Lower lobe of right lung (tissue), 2 donors: Measurements from ENCODE around the gene MEN1. TPM values are rescaled to one million over a fixed set of nuclear protein-coding genes. Genes with fewer than 3 reads are reported as not detected.

Source experiments
- ATAC-seq, 2 donors: fragments of 200-7000 bp; cut with Tn5 transposase; one replicate each; pipeline ENCODE4 v1.9.1; 2020 to 2022; ENCODE audit warnings: mild to moderate bottlenecking in 2 of 2, moderate library complexity in 2 of 2
- DNase-seq: peaks from one replicate; pipeline ENCODE4 v3.0.0-alpha.2; 2020
- H3K27ac ChIP-seq: fragments of 200-600 bp; one replicate; pipeline ENCODE4 v1.8.0; 2022
- H3K27me3 ChIP-seq: fragments of 200-600 bp; one replicate; pipeline ENCODE4 v1.8.0; 2022; ENCODE audit warnings: low read depth
- H3K36me3 ChIP-seq: fragments of 200-600 bp; one replicate; pipeline ENCODE4 v1.8.0; 2022; ENCODE audit warnings: mild to moderate bottlenecking
- H3K4me1 ChIP-seq: fragments of 200-600 bp; one replicate; pipeline ENCODE4 v1.8.0; 2022
- H3K4me3 ChIP-seq: fragments of 200-600 bp; one replicate; pipeline ENCODE4 v1.8.0; 2022; ENCODE audit warnings: mild to moderate bottlenecking
- H3K9me3 ChIP-seq: fragments of 200-600 bp; one replicate; pipeline ENCODE4 v1.8.0; 2022
- CTCF ChIP-seq: fragments of 200-600 bp; IDR thresholded peaks from one replicate; pipeline ENCODE4 v1.8.0; 2022; ENCODE audit warnings: antibody characterized with exemption, mild to moderate bottlenecking
- intact Hi-C: fragments of 100-400 bp; cut with DNase I; formaldehyde crosslinking; loops from one replicate; pipeline ENCODE4 v1.11.0; 2022
- total RNA-seq: library from RNA; stranded (reverse); fragmentation: NEBNext Ultra II Directional; extraction: Animal tissue kit (Norgen Biotek cat#: 25700); gene quantifications from one replicate; pipeline ENCODE4 v1.2.1, GENCODE V29; 2021
- donor health status: DM: no; HTN: yes; CAD: no; lungs with severe emphysema.

The MEN1 gene
- total RNA-seq, 1 donor from 2014 or later, result 22.7 TPM

DNA sequence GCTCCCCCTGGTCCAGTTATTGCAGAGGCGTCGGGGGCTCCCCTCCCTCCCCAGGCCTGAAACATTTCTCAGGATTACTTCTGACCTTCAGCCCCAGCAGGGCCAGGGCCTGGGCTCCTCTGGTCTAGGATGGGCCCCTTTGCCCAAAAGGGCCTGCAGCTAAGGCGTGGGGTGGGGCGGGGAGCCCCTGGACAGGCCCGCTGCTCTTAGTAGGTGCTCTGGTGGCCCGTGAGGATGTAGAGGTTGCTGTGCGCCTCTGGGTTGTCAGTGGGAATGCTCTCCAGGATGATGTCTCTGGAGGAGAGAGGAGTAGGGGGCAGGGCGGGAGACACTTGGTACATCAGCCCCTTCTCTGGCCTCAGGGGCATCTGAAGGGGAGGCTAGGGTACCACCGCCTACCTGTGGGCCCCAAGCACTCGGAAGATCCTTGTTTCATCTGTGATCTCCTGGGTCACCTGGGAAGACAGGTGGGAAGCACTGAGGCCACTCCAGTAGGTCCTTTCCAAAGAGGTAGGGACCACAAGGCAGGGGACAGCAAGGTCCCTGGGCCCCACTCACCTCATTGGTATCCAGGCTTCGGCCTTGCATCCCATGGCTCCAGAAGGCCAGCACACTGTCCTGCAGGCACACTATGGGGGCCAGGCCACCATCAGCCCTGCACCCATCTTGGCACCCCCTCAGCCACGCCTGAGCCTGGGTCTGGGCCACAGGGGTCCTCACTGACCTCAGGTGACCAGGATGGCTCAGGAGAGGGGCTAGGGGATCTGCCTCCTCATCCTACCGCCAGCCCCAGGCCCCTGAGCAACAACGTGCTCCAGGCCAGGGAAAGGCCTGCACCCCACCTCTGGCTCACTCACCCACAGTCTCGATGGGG, 20.8 kb downstream of the MEN1 start:
- intact Hi-C loops, result no loop called here
- peaks cover 5% of the 10 kb centered on the region for H3K4me1 ChIP-seq
- H3K4me3 ChIP-seq, result no peak overlapping the region
- TF ChIP-seq CTCF, result no peak
- ATAC-seq, result no peak
- no peak overlapping the region for H3K27ac ChIP-seq
- H3K36me3 ChIP-seq, result peaks cover 31% of the 10 kb centered on the region
- H3K27me3 ChIP-seq, result no peaks in the 10 kb centered on the region
- H3K9me3 ChIP-seq, result no peaks in the 10 kb centered on the region
- peak; percentile 38 for DNase-seq

- no peak for TF ChIP-seq CTCF
- no peaks in the 10 kb centered on the region for H3K9me3 ChIP-seq
- no peak overlapping the region for H3K27ac ChIP-seq
- H3K27me3 ChIP-seq, result no peaks in the 10 kb centered on the region
- peak; percentile 31 for DNase-seq
- intact Hi-C loops, result no loop called here
- H3K4me3 ChIP-seq, result no peak overlapping the region
- H3K36me3 ChIP-seq, result peaks cover 31% of the 10 kb centered on the region
- peak in 1 of 2 donors; percentile 22 for ATAC-seq
- peaks cover 5% of the 10 kb centered on the region for H3K4me1 ChIP-seq
These were observed 21.8 kb downstream of the MEN1 start for GRCh38 chr11:64788321-64789215.

- Histone ChIP-seq H3K27ac (no peak overlapping the region), H3K9me3 (no peaks in the 10 kb centered on the region), H3K4me1 (peaks cover 5% of the 10 kb centered on the region), H3K36me3 (peaks cover 31% of the 10 kb centered on the region), H3K27me3 (no peaks in the 10 kb centered on the region), H3K4me3 (no peak overlapping the region)
- intact Hi-C loops, result no loop called here
- TF ChIP-seq CTCF, result peak; percentile 73
- ATAC-seq (peak; percentile 76 to 77), DNase-seq (peak; percentile 78)
These were observed 22.6 kb downstream of the MEN1 start for GRCh38 chr11:64787526-64788320.

- Histone ChIP-seq H3K4me1 (peaks cover 5% of the 10 kb centered on the region), H3K27me3 (no peaks in the 10 kb centered on the region), H3K9me3 (no peaks in the 10 kb centered on the region), H3K4me3 (no peak overlapping the region), H3K36me3 (peaks cover 27% of the 10 kb centered on the region), H3K27ac (no peak overlapping the region)
- intact Hi-C loops, result no loop called here
- ATAC-seq (no peak), DNase-seq (peak; percentile 30)
- TF ChIP-seq CTCF, result no peak
These were observed 24.0 kb downstream of the MEN1 start for GRCh38 chr11:64786308-64786707.
